Measurements from ENCODE around the gene PIGK.

GRCh38 chr1:77245830-77246229 is 26.6 kb upstream of the PIGK start:
- TF ChIP-seq EZH2phosphoT487 (IDR thresholded peaks at IDR 0.05; ENCODE audit: insufficient read depth, low read depth) (no peak), EZH2 (IDR thresholded peaks at IDR 0.05; ENCODE audit: insufficient read depth, poor library complexity, severe bottlenecking) (no peak)

Measured in GM23248 (cell line).